ENCODE measurements around the gene PRODH2.

DNA sequence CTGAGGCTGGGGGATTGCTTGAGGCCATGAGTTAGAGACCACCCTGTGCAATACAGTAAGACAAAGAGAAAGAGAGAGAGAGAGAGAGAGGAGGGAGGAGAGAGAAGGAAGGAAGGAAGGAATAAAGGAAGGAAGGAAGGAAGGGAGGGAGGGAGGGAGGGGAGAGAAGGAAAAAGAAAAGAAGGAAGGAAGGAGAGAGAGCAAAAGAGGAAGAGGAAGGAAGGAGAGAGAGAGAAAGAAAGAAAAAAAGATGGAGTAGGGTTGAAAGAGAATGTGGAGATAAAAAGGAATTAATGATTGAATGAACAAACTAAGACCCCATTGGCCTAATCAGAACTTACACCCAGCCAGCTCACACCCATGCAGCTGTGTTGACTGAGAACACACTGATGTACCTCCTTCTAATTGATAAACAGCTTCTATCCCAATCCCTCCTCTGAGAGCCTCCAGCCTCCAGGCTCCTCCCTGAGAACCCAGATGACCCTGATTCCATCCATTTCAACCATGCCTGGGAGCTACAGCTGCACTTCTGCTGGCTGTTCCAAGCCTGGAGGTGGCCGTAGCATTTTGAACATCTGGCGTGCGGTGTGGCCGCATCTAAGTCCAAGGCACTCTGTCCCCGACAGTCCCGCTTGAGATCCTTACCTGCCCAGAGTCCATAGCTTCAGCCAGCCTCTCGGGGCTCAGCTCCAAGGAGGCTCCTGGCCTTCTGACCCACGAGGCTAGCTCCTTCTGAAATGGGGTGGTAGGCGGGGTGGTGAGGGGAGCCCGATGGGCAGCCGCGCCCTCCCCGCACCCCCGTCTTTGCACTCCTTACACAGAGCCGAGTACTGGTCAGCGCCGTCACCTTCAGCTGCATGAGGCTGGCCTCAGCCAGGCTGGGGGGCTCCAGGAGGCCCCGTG is 1.1 kb downstream of the PRODH2 start:
- TF ChIP-seq, protein P1, sequence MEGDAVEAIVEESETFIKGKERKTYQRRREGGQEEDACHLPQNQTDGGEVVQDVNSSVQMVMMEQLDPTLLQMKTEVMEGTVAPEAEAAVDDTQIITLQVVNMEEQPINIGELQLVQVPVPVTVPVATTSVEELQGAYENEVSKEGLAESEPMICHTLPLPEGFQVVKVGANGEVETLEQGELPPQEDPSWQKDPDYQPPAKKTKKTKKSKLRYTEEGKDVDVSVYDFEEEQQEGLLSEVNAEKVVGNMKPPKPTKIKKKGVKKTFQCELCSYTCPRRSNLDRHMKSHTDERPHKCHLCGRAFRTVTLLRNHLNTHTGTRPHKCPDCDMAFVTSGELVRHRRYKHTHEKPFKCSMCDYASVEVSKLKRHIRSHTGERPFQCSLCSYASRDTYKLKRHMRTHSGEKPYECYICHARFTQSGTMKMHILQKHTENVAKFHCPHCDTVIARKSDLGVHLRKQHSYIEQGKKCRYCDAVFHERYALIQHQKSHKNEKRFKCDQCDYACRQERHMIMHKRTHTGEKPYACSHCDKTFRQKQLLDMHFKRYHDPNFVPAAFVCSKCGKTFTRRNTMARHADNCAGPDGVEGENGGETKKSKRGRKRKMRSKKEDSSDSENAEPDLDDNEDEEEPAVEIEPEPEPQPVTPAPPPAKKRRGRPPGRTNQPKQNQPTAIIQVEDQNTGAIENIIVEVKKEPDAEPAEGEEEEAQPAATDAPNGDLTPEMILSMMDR (IDR thresholded peaks at IDR 0.05): no peak
- TF ChIP-seq POLR2A (IDR thresholded peaks at IDR 0.05) (no peak), POLR2AphosphoS5 (IDR thresholded peaks at IDR 0.05) (no peak)

All from prostate gland (tissue), 2 donors.